ENCODE measurements around the gene SRGAP3. TPM values are rescaled to one million over a fixed set of nuclear protein-coding genes. Genes with fewer than 3 reads are reported as not detected.

Gene SRGAP3
- total RNA-seq, 1 experiment from 2014 or later: 7.6 TPM

DNA sequence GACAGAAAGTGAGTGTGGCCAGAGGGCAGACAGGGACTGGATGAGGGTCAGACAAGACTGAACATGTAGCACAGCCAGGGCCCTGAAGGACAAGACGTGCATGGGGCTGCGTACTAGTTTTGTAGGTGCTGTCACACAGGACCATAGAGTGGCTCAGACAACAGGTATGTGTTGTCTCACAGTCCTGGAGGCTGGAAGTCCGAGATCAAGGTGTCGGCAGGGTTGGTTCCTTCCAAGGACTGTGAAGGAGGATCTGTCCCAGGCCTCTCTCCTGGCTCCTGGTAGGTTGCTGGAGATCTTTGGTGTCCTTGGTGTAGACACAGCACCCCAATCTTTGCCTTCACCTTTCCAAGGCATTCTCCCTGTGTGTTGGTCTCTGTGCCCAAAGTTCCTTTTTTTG is 136.4 kb downstream of the SRGAP3 start:
- DNase-seq (ENCODE audit: low read depth): no peak
- in situ Hi-C loops (cut with HindIII; ENCODE audit: low pct_unique_long_range_greater_than_20kb, low sequenced_read_pairs): no loop called here

DNA sequence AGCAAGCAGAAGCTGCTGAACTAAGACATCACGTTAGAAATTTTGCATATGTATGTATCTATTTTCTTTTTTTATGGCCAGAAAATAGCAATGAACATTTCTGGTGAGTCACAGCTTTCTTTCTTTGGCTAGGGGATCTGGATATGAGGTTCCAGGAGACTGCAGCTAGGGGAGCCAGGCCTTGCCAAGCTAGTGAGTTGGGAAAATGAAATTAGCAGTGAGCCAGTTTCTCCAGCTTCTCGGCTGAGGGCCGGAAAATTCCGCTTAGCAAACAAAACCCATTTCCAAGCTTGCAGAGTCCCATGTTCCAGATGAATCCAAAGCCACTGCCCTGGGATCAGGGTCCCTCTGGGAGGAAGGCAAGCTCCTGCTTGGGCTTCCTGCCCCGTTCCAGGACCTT is 137.6 kb downstream of the SRGAP3 start:
- DNase-seq (ENCODE audit: low read depth): no peak
- in situ Hi-C loops (cut with HindIII; ENCODE audit: low pct_unique_long_range_greater_than_20kb, low sequenced_read_pairs): no loop called here

DNA sequence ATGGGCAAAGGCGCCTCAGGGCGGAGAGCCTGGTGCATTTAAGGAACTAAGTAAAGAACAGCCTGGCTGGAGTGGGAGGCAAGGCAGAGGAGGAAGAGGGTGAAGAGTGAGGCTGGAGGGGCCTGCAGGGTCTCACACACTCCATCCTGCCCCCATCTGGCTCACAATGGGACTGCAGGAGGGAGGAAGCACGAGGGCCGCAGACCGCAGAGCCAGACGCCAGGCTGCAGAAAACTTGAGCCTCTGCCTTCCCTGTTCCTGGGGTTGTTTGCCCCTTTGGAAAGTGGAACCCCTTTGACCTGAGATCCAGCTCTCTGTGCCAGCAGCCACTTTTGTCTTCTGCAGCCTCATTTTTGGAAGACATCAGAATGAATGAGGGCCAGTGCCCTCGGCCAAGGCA is 138.0 kb downstream of the SRGAP3 start:
- DNase-seq (ENCODE audit: low read depth): no peak
- in situ Hi-C loops (cut with HindIII; ENCODE audit: low pct_unique_long_range_greater_than_20kb, low sequenced_read_pairs): no loop called here

DNA sequence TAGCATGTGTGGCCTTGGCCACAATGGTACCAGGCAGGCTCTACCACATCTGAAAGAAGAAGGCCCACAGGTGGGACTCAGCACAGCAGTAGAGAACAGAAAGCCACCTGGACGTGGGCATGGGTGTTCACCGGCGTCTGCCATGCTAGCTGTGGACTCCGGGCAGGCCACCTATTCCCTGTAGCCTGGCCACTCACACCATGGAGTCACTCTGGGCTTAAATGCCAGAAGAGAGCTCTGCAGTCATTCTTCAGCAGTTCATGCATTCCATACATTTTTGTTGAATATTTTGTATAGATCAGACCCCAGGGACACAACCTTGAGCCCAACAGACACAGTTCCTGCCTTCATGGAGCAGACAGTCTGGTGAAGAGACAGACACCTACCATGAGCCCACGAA is 138.6 kb downstream of the SRGAP3 start:
- in situ Hi-C loops (cut with HindIII; ENCODE audit: low pct_unique_long_range_greater_than_20kb, low sequenced_read_pairs): no loop called here
- no peak for DNase-seq (ENCODE audit: low read depth)

DNA sequence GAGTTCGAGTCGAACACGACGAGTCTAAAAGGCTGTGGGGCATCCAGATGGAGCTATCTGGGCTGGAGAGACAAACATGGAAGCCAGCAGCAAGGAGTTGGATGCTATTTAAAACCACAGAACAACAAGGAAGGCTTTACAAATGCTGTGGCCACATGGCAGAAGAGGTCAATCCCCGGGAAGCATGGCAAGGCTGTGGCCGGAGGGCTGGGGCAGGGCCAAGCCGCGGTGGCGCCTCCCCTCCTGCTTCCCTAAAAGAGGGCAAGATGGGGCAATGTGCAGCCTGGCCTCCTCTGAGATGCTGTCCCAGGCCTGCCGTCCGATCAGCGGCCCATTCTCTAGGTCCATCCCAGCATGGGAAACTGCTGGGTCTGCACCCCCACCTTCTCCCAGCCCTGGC is 139.1 kb downstream of the SRGAP3 start:
- DNase-seq (ENCODE audit: low read depth): no peak
- in situ Hi-C loops (cut with HindIII; ENCODE audit: low pct_unique_long_range_greater_than_20kb, low sequenced_read_pairs): no loop called here

DNA sequence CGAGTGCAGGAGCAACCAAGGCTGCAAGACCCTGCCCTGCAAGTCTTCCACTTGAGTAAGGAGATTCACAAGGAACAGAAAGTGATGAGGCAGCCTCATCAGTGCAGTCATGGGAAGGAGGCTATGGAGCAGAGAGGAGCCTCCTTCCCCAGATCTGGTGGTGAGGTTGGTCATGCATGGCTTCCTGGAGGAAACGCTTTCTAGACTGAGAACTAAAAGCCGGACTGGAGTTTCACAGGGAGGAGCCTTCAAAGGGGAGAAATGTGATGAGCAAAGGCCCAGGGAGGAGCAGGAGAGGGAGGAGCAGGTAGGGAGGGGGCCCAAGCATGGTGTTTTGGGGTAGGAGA is 139.9 kb downstream of the SRGAP3 start:
- DNase-seq (ENCODE audit: low read depth): peak; percentile 30
- in situ Hi-C loops (cut with HindIII; ENCODE audit: low pct_unique_long_range_greater_than_20kb, low sequenced_read_pairs): no loop called here

GRCh38 chr3:9108876-9109567 is 140.4 kb downstream of the SRGAP3 start:
- no peak for DNase-seq (ENCODE audit: low read depth)

GRCh38 chr3:9107738-9108137 is 141.7 kb downstream of the SRGAP3 start:
- in situ Hi-C loops (cut with HindIII; ENCODE audit: low pct_unique_long_range_greater_than_20kb, low sequenced_read_pairs): no loop called here

More at GRCh38 chr3:9108876-9109567, 140.4 kb downstream of the SRGAP3 start:
- in situ Hi-C loops (cut with HindIII; ENCODE audit: low pct_unique_long_range_greater_than_20kb, low sequenced_read_pairs): no loop called here

DNA sequence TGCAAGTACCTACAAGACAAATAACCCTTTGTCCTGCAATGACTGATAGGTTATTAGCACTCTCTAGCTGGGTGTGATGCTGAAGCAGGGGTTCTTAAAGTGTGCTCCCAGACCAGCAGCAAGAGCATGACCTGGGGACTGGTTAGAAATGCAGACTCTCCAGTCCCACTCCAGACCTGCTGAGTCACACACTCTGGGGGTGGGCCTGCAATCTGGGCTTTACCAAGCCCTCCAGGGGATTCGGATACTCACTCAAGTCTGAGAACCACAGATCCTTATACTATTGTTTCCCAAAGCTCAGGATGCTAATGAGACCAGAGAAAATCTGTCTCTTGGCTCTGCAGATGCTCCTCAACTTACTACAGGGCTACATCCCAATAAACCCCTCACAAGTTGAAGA is 144.0 kb downstream of the SRGAP3 start:
- in situ Hi-C loops (cut with HindIII; ENCODE audit: low pct_unique_long_range_greater_than_20kb, low sequenced_read_pairs): no loop called here
- no peak for DNase-seq (ENCODE audit: low read depth)

More at GRCh38 chr3:9107738-9108137, 141.7 kb downstream of the SRGAP3 start:
- no peak for DNase-seq (ENCODE audit: low read depth)

DNA sequence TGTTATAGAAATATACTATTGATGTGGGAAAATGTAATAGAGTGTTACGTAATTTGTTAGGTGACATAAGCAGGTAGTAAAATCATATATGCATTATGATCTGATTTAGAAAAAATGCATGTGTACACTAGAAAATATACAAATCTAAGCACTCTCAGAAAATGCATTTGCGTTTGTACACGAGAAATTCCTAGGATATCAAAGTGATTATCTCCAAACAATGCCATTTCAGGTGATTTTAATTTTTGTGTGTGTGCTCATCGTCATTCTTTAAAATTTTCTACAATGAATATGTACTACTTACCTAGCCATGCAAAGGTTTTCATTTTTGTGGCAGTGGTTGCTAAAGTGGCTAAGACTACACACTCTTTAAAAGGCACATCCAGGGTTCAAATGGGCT is 145.3 kb downstream of the SRGAP3 start:
- in situ Hi-C loops (cut with HindIII; ENCODE audit: low pct_unique_long_range_greater_than_20kb, low sequenced_read_pairs): no loop called here

DNA sequence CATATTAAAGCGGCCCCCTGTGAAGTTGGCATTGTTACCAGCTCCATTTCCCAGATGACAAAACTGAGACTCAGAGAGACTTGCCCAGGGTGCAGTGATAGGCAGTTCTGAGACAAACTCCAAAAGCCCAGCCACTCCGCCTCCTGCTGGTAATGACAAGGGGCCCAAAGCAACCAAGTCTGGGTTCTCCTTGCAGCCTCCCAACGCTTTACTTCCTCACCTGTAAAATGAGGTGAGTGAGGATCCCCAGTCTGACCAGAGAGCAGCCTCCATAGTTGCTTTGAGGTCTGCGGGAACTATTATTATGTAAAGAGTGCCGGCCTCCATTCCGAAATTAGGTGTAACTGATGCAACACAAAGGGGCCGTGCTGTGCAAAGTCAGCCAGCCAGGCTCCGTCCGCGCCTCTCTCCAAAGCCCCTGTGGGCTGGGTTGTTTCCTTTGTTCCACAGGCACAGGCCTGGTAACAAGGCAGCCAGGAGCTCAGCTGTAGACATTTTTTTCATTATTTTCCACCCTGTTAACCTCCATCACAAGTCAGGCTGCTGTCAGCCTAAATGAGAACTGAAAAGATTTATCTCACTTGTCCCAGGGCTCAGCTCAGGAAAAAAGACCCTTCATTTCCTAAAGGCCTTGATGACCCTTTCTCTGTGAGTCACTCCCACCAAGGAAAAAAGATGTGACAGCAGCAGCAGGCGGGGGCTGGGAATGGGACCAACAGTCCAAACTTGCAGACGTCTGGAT is 147.0 kb downstream of the SRGAP3 start:
- in situ Hi-C loops (cut with HindIII; ENCODE audit: low pct_unique_long_range_greater_than_20kb, low sequenced_read_pairs): no loop called here
- DNase-seq (ENCODE audit: low read depth): no peak

More for the DNA sequence above, 145.3 kb downstream of the SRGAP3 start:
- DNase-seq (ENCODE audit: low read depth): no peak

GRCh38 chr3:9101286-9101685 is 148.2 kb downstream of the SRGAP3 start:
- in situ Hi-C loops (cut with HindIII; ENCODE audit: low pct_unique_long_range_greater_than_20kb, low sequenced_read_pairs): no loop called here
- DNase-seq (ENCODE audit: low read depth): no peak

DNA sequence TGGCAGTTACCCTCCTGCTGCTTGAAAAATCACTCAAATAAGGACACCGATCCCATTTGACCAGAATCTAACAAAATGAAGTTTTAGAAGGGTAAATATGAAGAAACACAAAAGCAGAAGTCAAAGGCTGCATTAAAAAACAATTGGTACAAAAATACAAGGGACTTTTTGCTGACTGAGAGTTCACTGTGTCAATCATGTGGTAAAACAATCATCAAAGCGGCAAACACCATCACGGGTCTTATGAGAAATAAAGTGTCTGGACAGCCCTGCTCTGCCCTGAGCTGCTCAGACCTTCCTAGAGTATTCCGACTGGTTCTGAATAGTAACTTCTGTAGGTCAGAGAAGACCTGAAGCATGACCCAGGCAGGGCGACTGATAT is 148.9 kb downstream of the SRGAP3 start:
- in situ Hi-C loops (cut with HindIII; ENCODE audit: low pct_unique_long_range_greater_than_20kb, low sequenced_read_pairs): no loop called here
- no peak for DNase-seq (ENCODE audit: low read depth)

DNA sequence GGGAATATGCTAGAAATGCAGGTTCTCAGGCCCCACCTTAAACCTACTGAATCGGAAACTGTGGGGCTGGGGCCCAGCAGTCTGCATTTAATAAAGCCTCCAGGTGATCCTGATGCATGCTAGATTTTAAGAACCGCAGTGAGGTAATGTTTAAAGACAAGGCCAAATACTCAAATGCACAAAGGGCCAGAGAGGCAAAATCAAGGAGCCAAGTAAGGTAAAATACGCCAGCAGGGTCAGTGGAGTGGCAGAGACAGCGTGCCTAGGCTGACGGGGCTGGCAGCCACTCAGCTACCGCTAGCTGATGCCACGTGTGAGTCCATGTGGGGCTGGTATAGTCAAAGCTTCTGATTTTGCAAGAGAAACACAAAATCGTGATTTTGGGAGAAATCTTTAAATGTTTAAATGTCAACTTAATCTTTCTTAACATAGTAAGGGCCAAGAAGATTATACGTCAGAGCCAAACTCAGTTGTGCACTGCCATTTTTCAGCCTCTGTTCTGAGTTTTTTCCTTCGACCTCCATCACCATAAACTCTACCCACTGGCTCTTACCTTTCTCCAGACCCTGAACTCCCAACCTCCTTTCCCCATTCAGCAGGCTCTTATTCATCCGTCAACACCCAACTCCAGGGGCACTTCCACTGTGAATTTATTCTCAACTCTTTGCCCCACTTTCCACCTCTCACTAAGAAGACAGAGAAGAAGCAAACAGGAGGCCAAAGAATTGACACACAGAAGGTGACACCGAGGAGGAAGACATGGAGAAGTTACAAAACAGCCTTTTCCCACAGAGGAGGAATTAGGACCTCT is 149.5 kb downstream of the SRGAP3 start:
- in situ Hi-C loops (cut with HindIII; ENCODE audit: low pct_unique_long_range_greater_than_20kb, low sequenced_read_pairs): no loop called here
- no peak for DNase-seq (ENCODE audit: low read depth)

- DNase-seq (ENCODE audit: low read depth): peak; percentile 36
- in situ Hi-C loops (cut with HindIII; ENCODE audit: low pct_unique_long_range_greater_than_20kb, low sequenced_read_pairs): no loop called here
These were observed 150.4 kb downstream of the SRGAP3 start for GRCh38 chr3:9098716-9099675.

DNA sequence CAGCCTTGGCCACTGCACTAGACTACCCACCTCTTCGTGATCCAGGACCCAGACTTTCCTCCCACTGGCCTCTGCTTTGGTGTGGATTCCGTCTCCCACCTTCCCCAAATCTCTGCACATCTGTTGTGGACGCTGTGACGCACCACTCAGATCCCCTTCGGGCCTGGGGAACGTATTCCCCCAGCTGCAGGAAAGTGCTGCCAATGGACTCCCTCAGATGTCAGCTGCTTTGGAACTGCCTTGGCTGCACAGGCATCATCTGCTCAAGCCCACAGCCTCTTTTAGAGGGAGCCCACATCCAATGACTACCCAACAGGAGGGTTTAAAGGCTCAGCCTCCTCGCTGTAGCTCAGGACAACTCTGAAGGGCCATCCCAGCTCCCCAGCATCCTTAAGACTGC is 152.0 kb downstream of the SRGAP3 start:
- DNase-seq (ENCODE audit: low read depth): no peak
- in situ Hi-C loops (cut with HindIII; ENCODE audit: low pct_unique_long_range_greater_than_20kb, low sequenced_read_pairs): no loop called here

- in situ Hi-C loops (cut with HindIII; ENCODE audit: low pct_unique_long_range_greater_than_20kb, low sequenced_read_pairs): no loop called here
These were observed 157.8 kb downstream of the SRGAP3 start for GRCh38 chr3:9091486-9092235.

More at GRCh38 chr3:9091486-9092235, 157.8 kb downstream of the SRGAP3 start:
- DNase-seq (ENCODE audit: low read depth): no peak

All from Caki2 (cell line).